CD4-positive, alpha-beta memory T cell (primary cell): ENCODE measurements around the gene SLC8A1. TPM values are rescaled to one million over a fixed set of nuclear protein-coding genes. Genes with fewer than 3 reads are reported as not detected.

Experiments used
- CTCF ChIA-PET: fragments of 350-600 bp; sonication (Branson Sonifier 250); formaldehyde crosslinking; loops from one replicate; lab custom pipeline; 2021; ENCODE audit warnings: inconsistent platforms; ENCODE audit not compliant: partially characterized antibody; lab: Charles Lee
- POLR2A ChIA-PET: fragments of 350-600 bp; sonication (Branson Sonifier 250); formaldehyde crosslinking; loops from one replicate; lab custom pipeline; 2021; ENCODE audit not compliant: partially characterized antibody; lab: Charles Lee
- DNase-seq, 5 donors: peaks; one replicate each; pipeline versions ENCODE4 v3.0.0 to v3.0.0-alpha.2; 2020 to 2022; ENCODE audit warnings: mixed read lengths in 1 of 5
- H3K27ac ChIP-seq: one replicate; pipeline ENCODE4 v1.7.0; 2013; ENCODE audit warnings: low read depth, low read length
- H3K27me3 ChIP-seq: 2 replicates; pipeline ENCODE4 v1.7.0; 2013; ENCODE audit warnings: mild to moderate bottlenecking, low read length, moderate library complexity; ENCODE audit not compliant: insufficient read depth
- H3K36me3 ChIP-seq: 2 replicates; pipeline ENCODE4 v1.7.0; 2013; ENCODE audit warnings: mild to moderate bottlenecking, low read length, moderate library complexity; ENCODE audit not compliant: insufficient read depth
- H3K4me1 ChIP-seq: 2 replicates; pipeline ENCODE4 v1.7.0; 2013; ENCODE audit warnings: mild to moderate bottlenecking, low read length, moderate library complexity; ENCODE audit not compliant: insufficient read depth
- H3K4me3 ChIP-seq, 2 donors: one replicate each; pipeline ENCODE4 v1.7.0; 2013; ENCODE audit warnings: low read length in 2 of 2, mild to moderate bottlenecking in 1 of 2
- H3K9me3 ChIP-seq, 2 donors: one replicate each; pipeline ENCODE4 v1.7.0; 2013; ENCODE audit warnings: low read length in 2 of 2, control low read depth in 1 of 2; ENCODE audit not compliant: control insufficient read depth in 1 of 2
- H3K27ac Mint-ChIP-seq, 7 donors: one replicate each; pipeline ENCODE4 v1.8.0; 2020 to 2021; ENCODE audit warnings: mixed read lengths in 7 of 7, mild to moderate bottlenecking in 6 of 7, inconsistent platforms in 3 of 7, moderate library complexity in 3 of 7
- H3K27me3 Mint-ChIP-seq, 2 donors: one replicate each; pipeline ENCODE4 v1.8.0; 2020 to 2021; ENCODE audit warnings: mixed read lengths in 2 of 2
- H3K36me3 Mint-ChIP-seq, 2 donors: one replicate each; pipeline ENCODE4 v1.8.0; 2020 to 2021; ENCODE audit warnings: mixed read lengths in 2 of 2, inconsistent platforms in 1 of 2, mild to moderate bottlenecking in 1 of 2
- H3K4me1 Mint-ChIP-seq, 4 donors: one replicate each; pipeline ENCODE4 v1.8.0; 2020 to 2021; ENCODE audit warnings: mixed read lengths in 4 of 4, mild to moderate bottlenecking in 1 of 4
- H3K4me3 Mint-ChIP-seq, 8 donors: one replicate each; pipeline ENCODE4 v1.8.0; 2020 to 2021; ENCODE audit warnings: mixed read lengths in 8 of 8, mild to moderate bottlenecking in 7 of 8, moderate library complexity in 6 of 8, inconsistent platforms in 3 of 8
- H3K9me3 Mint-ChIP-seq, 8 donors: one replicate each; pipeline ENCODE4 v1.8.0; 2020 to 2021; ENCODE audit warnings: mixed read lengths in 8 of 8, mild to moderate bottlenecking in 5 of 8, inconsistent platforms in 3 of 8, moderate library complexity in 1 of 8
- intact Hi-C: fragments of 100-400 bp; cut with micrococcal nuclease; formaldehyde crosslinking; loops from one replicate; pipeline ENCODE4 v1.15.1; 2023
- polyA plus RNA-seq, 2 donors: library from polyadenylated mRNA; unstranded; fragments of 300-500 nt; fragmentation: Illumina TruSeq; gene quantifications; one replicate each; pipeline ENCODE4 v1.2.3, GENCODE V29; 2021
- total RNA-seq, 2 experiments: library from RNA; stranded (reverse); gene quantifications; one replicate each; pipeline ENCODE4 v1.2.3, GENCODE V29; 2021

SLC8A1 gene
- total and polyA plus RNA-seq, 4 experiments from 2014 or later = 0.36 to 0.79 TPM; not detected in 2

DNA sequence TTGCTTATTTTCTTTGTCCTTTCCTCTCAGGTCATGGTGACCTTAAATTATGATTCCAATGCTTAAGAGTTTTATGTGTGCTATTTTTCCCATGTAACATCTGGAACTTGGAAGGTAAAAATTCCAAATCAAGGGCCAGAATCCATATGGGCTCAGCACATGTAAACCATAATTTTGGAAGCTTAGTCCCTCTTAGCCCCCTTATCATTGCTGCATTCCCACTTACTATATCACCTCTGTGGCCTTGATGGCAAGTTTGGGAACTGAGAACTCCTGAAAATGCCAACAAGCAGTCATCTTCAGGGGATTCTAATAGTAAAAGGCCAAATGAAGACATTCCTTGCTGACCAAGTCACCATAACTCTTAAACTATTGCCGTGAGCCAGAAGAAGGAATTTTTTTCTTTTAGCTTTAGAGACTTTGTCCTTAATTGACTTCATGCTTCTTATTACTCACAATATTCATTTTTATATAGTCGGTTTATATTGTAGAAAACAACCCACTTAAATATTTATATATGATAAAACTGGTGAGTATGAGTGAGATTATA is 251.4 kb downstream of the SLC8A1 start:
- CTCF ChIA-PET = no interaction called here
- intact Hi-C loops = no loop called here
- POLR2A ChIA-PET = no interaction called here

DNA sequence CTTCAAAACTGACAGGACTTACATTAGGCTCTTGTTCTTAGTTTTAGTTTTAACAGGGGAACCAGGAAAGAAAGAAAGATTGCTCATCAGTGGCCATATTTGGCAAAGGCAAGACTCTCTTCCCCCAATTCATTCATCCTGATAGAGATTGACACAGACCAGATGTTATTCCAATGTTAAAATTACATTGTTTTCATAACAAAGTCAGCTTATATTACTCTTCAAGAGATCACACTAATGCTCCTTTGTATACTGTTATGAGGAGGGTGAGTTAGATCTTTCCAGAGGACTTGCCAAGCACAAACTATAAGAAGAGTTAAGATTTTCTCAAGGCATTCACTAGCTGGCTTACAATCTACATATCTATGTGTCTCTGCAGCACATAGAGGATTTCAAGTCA is 252.1 kb downstream of the SLC8A1 start:
- Histone ChIP-seq H3K27me3 (no peaks in the 10 kb centered on the region), H3K9me3 (no peaks in the 10 kb centered on the region), H3K27ac (no peak overlapping the region), H3K4me3 (no peak overlapping the region), H3K36me3 (no peaks in the 10 kb centered on the region), H3K4me1 (no peaks in the 10 kb centered on the region)
- ChIA-PET POLR2A (no interaction called here), CTCF (no interaction called here)
- H3K4me1 Mint-ChIP-seq = no peaks in the 10 kb centered on the region
- H3K27me3 Mint-ChIP-seq = peaks cover 0 to 3% of the 10 kb centered on the region in 2 donors
- no peaks in the 10 kb centered on the region for H3K36me3 Mint-ChIP-seq
- intact Hi-C loops = no loop called here
- no peak overlapping the region for H3K4me3 Mint-ChIP-seq
- no peak overlapping the region for H3K27ac Mint-ChIP-seq
- DNase-seq = no peak
- peaks cover 0 to under 1% (median 0%) of the 10 kb centered on the region in 8 donors for H3K9me3 Mint-ChIP-seq

More for the DNA sequence above, 251.4 kb downstream of the SLC8A1 start:
- no peaks in the 10 kb centered on the region for H3K36me3 ChIP-seq
- no peak for DNase-seq
- H3K27me3 Mint-ChIP-seq = peaks cover 0 to 3% of the 10 kb centered on the region in 2 donors
- no peak overlapping the region for H3K4me3 Mint-ChIP-seq
- H3K9me3 Mint-ChIP-seq = peaks cover 0 to 2% (median 0%) of the 10 kb centered on the region in 8 donors
- H3K9me3 ChIP-seq = no peaks in the 10 kb centered on the region
- H3K27me3 ChIP-seq = no peaks in the 10 kb centered on the region
- H3K4me1 ChIP-seq = no peaks in the 10 kb centered on the region
- no peak overlapping the region for H3K4me3 ChIP-seq
- no peaks in the 10 kb centered on the region for H3K4me1 Mint-ChIP-seq
- no peak overlapping the region for H3K27ac ChIP-seq
- H3K36me3 Mint-ChIP-seq = no peaks in the 10 kb centered on the region
- H3K27ac Mint-ChIP-seq = no peak overlapping the region

DNA sequence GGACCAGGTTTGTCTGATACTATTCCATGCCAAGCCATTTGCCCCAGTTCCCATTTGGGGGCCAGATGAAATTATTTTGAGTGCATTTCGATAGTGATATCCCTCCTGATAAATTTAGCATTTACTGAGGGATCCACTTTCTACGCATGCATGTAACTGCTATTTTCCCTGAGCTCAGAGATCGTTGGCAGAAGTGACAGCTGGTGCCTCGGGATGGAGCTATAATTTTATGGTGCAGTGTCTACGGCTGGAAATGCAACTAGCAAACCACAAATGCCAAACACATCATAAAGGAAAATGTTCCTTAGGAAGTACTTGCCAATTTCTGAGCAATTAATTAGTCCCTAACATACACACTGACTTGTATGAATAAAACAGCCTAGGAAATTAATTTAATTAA is 254.8 kb downstream of the SLC8A1 start:
- no peak overlapping the region for H3K27ac Mint-ChIP-seq
- no peak overlapping the region for H3K4me3 ChIP-seq
- H3K4me1 Mint-ChIP-seq = no peaks in the 10 kb centered on the region
- peaks cover 0 to 3% of the 10 kb centered on the region in 2 donors for H3K27me3 Mint-ChIP-seq
- CTCF ChIA-PET = no interaction called here
- H3K4me3 Mint-ChIP-seq = no peak overlapping the region
- no peak for DNase-seq
- H3K36me3 ChIP-seq = no peaks in the 10 kb centered on the region
- peaks cover 0 to 9% (median 0%) of the 10 kb centered on the region in 8 donors for H3K9me3 Mint-ChIP-seq
- no peak overlapping the region for H3K27ac ChIP-seq
- H3K27me3 ChIP-seq = no peaks in the 10 kb centered on the region
- intact Hi-C loops = no loop called here
- H3K36me3 Mint-ChIP-seq = no peaks in the 10 kb centered on the region
- POLR2A ChIA-PET = no interaction called here
- no peaks in the 10 kb centered on the region for H3K9me3 ChIP-seq
- H3K4me1 ChIP-seq = no peaks in the 10 kb centered on the region

DNA sequence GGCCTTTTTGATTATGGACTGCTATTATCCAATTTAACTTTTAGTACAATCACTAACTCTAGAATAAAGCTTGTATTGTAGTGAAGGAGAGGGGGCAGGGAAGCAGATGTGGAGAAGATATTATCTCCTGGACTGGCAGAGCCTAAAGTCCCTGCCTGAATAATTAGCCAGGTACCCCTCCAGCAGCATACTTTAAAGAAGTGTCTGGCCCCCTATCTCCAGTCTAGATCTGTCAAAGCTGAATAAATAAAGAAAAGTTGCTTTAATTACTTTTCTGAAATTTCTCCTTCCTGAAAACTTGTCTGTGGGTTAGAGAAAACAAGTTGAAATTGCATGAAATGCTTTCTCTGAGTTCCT is 258.2 kb downstream of the SLC8A1 start:
- H3K4me1 ChIP-seq = no peaks in the 10 kb centered on the region
- no peaks in the 10 kb centered on the region for H3K9me3 ChIP-seq
- Mint-ChIP-seq H3K4me3 (no peak overlapping the region), H3K4me1 (no peaks in the 10 kb centered on the region), H3K27me3 (peaks cover 0 to 3% of the 10 kb centered on the region in 2 donors), H3K9me3 (peaks cover 0 to 9% (median 0%) of the 10 kb centered on the region in 8 donors), H3K36me3 (no peaks in the 10 kb centered on the region), H3K27ac (no peak overlapping the region)
- ChIA-PET CTCF (no interaction called here), POLR2A (no interaction called here)
- H3K27me3 ChIP-seq = no peaks in the 10 kb centered on the region
- intact Hi-C loops = no loop called here
- no peak overlapping the region for H3K27ac ChIP-seq
- H3K4me3 ChIP-seq = no peak overlapping the region
- no peaks in the 10 kb centered on the region for H3K36me3 ChIP-seq
- DNase-seq = no peak

DNA sequence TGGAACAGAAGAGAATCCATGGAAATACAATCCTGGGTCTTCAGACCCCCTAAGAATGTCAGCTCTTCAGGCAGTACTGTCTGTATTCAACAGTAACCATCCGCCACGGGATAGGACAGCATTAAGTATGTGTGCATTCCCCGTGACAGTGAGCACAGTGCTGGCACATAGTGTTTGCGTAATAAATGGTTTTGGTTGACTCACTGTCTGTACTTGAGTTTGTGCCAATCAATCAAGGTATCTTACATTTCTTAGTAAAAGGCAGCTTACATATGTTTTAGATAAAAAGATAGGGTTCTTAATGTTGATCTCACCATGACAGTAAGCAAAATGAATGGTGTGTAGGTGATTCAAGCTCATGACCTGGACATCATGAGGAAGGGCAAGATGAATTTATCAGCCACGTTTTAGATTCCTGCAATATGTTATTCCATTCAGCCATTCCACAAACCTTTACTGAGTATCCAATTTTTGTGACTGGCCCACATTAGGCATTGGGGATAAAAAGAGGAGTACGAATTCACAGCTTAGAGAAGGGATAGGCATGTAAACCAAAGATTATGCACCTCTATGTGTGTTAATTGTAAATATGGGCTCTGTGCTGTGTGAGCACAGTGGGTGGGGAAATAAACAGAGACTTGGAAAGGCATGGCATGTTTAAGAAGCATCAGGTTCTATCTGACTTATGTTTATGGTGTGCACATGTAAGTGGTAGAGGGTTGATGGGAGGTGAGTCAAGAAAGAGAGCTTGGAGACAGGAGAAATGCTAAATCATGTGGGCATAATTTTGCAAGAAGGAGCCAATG is 258.8 kb downstream of the SLC8A1 start:
- no peak overlapping the region for H3K27ac Mint-ChIP-seq
- H3K9me3 Mint-ChIP-seq = peaks cover 0 to 9% (median 0%) of the 10 kb centered on the region in 8 donors
- no peak for DNase-seq
- H3K4me3 Mint-ChIP-seq = no peak overlapping the region
- no peaks in the 10 kb centered on the region for H3K4me1 Mint-ChIP-seq
- H3K27me3 Mint-ChIP-seq = peaks cover 0 to 3% of the 10 kb centered on the region in 2 donors
- no peaks in the 10 kb centered on the region for H3K36me3 ChIP-seq
- H3K9me3 ChIP-seq = no peaks in the 10 kb centered on the region
- no peak overlapping the region for H3K27ac ChIP-seq
- ChIA-PET CTCF (interaction anchor here (2.3 kb wide), 1 partner anchor 13 kb away, joined by 5 read pairs; no protein-coding TSS in a partner anchor), POLR2A (no interaction called here)
- intact Hi-C loops = no loop called here
- no peaks in the 10 kb centered on the region for H3K4me1 ChIP-seq
- no peak overlapping the region for H3K4me3 ChIP-seq
- H3K36me3 Mint-ChIP-seq = no peaks in the 10 kb centered on the region
- H3K27me3 ChIP-seq = no peaks in the 10 kb centered on the region

DNA sequence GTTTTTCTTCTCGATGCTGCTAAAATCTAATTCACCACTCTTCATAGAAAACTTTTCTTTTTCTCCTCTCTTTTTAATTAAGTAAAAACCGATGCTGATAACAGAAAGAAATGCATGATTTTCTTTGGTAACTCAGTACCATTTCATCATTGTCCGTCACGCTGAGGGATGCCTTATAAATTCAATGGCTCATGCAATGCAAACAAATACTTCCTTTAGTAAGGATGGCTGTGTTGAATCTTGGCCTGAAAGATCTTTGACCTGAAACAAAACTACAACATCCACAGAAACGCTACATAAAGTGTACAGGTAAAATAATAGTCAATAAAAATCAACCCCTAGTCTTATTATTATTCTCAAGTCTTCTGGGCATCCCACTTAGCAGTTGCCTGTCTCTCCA is 261.4 kb downstream of the SLC8A1 start:
- Mint-ChIP-seq H3K9me3 (peaks cover 0 to 9% (median 0%) of the 10 kb centered on the region in 8 donors), H3K4me3 (no peak overlapping the region), H3K36me3 (no peaks in the 10 kb centered on the region), H3K27me3 (no peaks in the 10 kb centered on the region), H3K27ac (no peak overlapping the region), H3K4me1 (no peaks in the 10 kb centered on the region)
- no peak for DNase-seq
- Histone ChIP-seq H3K4me3 (no peak overlapping the region), H3K9me3 (no peaks in the 10 kb centered on the region), H3K27me3 (no peaks in the 10 kb centered on the region), H3K36me3 (no peaks in the 10 kb centered on the region), H3K4me1 (no peaks in the 10 kb centered on the region), H3K27ac (no peak overlapping the region)
- intact Hi-C loops = no loop called here
- ChIA-PET CTCF (no interaction called here), POLR2A (no interaction called here)

DNA sequence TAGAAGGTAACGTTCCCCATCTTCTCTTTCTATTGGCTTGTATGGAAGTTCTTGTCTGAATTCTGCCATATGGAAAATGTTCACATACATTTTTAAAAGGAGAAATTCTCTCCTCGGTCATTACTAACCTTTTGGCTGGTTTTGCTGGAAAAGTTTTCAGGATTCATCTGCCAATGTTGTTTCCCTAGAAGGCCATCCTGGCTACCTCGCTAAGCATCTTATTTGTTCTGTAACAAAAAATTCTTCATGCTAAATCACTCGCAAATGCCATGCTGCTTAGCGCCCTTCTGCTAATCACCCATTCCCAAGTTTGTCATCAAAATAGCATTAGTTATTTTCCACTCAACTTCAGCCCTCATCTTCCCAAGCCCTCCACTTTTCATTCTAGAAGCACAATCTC is 262.0 kb downstream of the SLC8A1 start:
- Mint-ChIP-seq H3K4me3 (no peak overlapping the region), H3K9me3 (peaks cover 0 to 9% (median 0%) of the 10 kb centered on the region in 8 donors), H3K27ac (no peak overlapping the region), H3K27me3 (no peaks in the 10 kb centered on the region), H3K36me3 (no peaks in the 10 kb centered on the region), H3K4me1 (no peaks in the 10 kb centered on the region)
- Histone ChIP-seq H3K27ac (no peak overlapping the region), H3K9me3 (no peaks in the 10 kb centered on the region), H3K4me1 (no peaks in the 10 kb centered on the region), H3K36me3 (no peaks in the 10 kb centered on the region), H3K27me3 (no peaks in the 10 kb centered on the region), H3K4me3 (no peak overlapping the region)
- DNase-seq = no peak
- ChIA-PET CTCF (no interaction called here), POLR2A (no interaction called here)
- intact Hi-C loops = no loop called here
